ENCODE data around the gene BRINP3. TPM values are rescaled to one million over a fixed set of nuclear protein-coding genes. Genes with fewer than 3 reads are reported as not detected.

The BRINP3 gene
- total RNA-seq, 1 donor from 2014 or later: not detected

GRCh38 chr1:190353538-190354101 lies 124.0 kb downstream of the BRINP3 start:
- no peak for FAIRE-seq
- no peak for TF ChIP-seq CTCF (IDR thresholded peaks at IDR 0.05; ENCODE audit: insufficient read depth, low read length, severe bottlenecking)
- peak; percentile 5 for DNase-seq (ENCODE audit: low read depth)
- Histone ChIP-seq H3K27me3 (ENCODE audit: control insufficient read depth, insufficient read depth, low read length) (no peaks in the 10 kb centered on the region), H3K36me3 (ENCODE audit: control insufficient read depth, insufficient read depth, low read length) (no peaks in the 10 kb centered on the region), H3K4me3 (ENCODE audit: low read depth, low read length) (no peak overlapping the region)

GRCh38 chr1:190344454-190344853 lies 133.2 kb downstream of the BRINP3 start:
- TF ChIP-seq CTCF (IDR thresholded peaks at IDR 0.05; ENCODE audit: insufficient read depth, low read length, severe bottlenecking): no peak
- Histone ChIP-seq H3K36me3 (ENCODE audit: control insufficient read depth, insufficient read depth, low read length) (no peaks in the 10 kb centered on the region), H3K4me3 (ENCODE audit: low read depth, low read length) (no peak overlapping the region), H3K27me3 (ENCODE audit: control insufficient read depth, insufficient read depth, low read length) (no peaks in the 10 kb centered on the region)
- DNase-seq (ENCODE audit: low read depth): no peak
- no peak for FAIRE-seq

GRCh38 chr1:190338829-190339228 lies 138.8 kb downstream of the BRINP3 start:
- TF ChIP-seq CTCF (IDR thresholded peaks at IDR 0.05; ENCODE audit: insufficient read depth, low read length, severe bottlenecking): no peak
- Histone ChIP-seq H3K4me3 (ENCODE audit: low read depth, low read length) (no peak overlapping the region), H3K36me3 (ENCODE audit: control insufficient read depth, insufficient read depth, low read length) (no peaks in the 10 kb centered on the region), H3K27me3 (ENCODE audit: control insufficient read depth, insufficient read depth, low read length) (no peaks in the 10 kb centered on the region)
- FAIRE-seq: no peak
- no peak for DNase-seq (ENCODE audit: low read depth)

- H3K4me3 ChIP-seq (ENCODE audit: low read depth, low read length): no peak overlapping the region
- no peaks in the 10 kb centered on the region for H3K27me3 ChIP-seq (ENCODE audit: control insufficient read depth, insufficient read depth, low read length)
- no peak for TF ChIP-seq CTCF (IDR thresholded peaks at IDR 0.05; ENCODE audit: insufficient read depth, low read length, severe bottlenecking)
- DNase-seq (ENCODE audit: low read depth) (no peak), FAIRE-seq (no peak)
- H3K36me3 ChIP-seq (ENCODE audit: control insufficient read depth, insufficient read depth, low read length): no peaks in the 10 kb centered on the region
These were observed 148.8 kb downstream of the BRINP3 start for GRCh38 chr1:190328871-190329270.

GRCh38 chr1:190328361-190328760 lies 149.3 kb downstream of the BRINP3 start:
- DNase-seq (ENCODE audit: low read depth) (peak; percentile 10), FAIRE-seq (no peak)
- no peaks in the 10 kb centered on the region for H3K27me3 ChIP-seq (ENCODE audit: control insufficient read depth, insufficient read depth, low read length)
- no peak overlapping the region for H3K4me3 ChIP-seq (ENCODE audit: low read depth, low read length)
- TF ChIP-seq CTCF (IDR thresholded peaks at IDR 0.05; ENCODE audit: insufficient read depth, low read length, severe bottlenecking): no peak
- H3K36me3 ChIP-seq (ENCODE audit: control insufficient read depth, insufficient read depth, low read length): no peaks in the 10 kb centered on the region

- Histone ChIP-seq H3K4me3 (ENCODE audit: low read depth, low read length) (no peak overlapping the region), H3K36me3 (ENCODE audit: control insufficient read depth, insufficient read depth, low read length) (no peaks in the 10 kb centered on the region), H3K27me3 (ENCODE audit: control insufficient read depth, insufficient read depth, low read length) (no peaks in the 10 kb centered on the region)
- no peak for DNase-seq (ENCODE audit: low read depth)
- TF ChIP-seq CTCF (IDR thresholded peaks at IDR 0.05; ENCODE audit: insufficient read depth, low read length, severe bottlenecking): no peak
- FAIRE-seq: no peak
These were observed 150.4 kb downstream of the BRINP3 start for GRCh38 chr1:190327271-190327670.
